DND-41 (cell line): ENCODE measurements around the gene GATA3.

Source experiments
- ATAC-seq: fragments of 200-7000 bp; cut with Tn5 transposase; 3 replicates; pipeline ENCODE4 v1.9.1; 2021; ENCODE audit warnings: low read depth; ENCODE audit not compliant: insufficient read depth
- DNase-seq: peaks from one replicate; pipeline ENCODE4 v3.0.0-alpha.2; 2020
- H2AFZ ChIP-seq: 2 replicates; pipeline ENCODE4 v1.6.0; 2012; ENCODE audit warnings: low read depth, low read length
- H3K27ac ChIP-seq: 2 replicates; pipeline ENCODE4 v1.5.1; 2012; ENCODE audit warnings: low read length, inconsistent platforms
- H3K27me3 ChIP-seq: fragments of 200-600 bp; sonication (generic); 2 replicates; pipeline ENCODE4 v1.6.0; 2012; ENCODE audit warnings: low read length, mild to moderate bottlenecking, inconsistent platforms; ENCODE audit not compliant: insufficient read depth, poor library complexity
- H3K36me3 ChIP-seq: 2 replicates; pipeline ENCODE4 v1.5.1; 2012; ENCODE audit warnings: low read length, inconsistent platforms; ENCODE audit not compliant: insufficient read depth
- H3K4me1 ChIP-seq: 2 replicates; pipeline ENCODE4 v1.5.1; 2012; ENCODE audit warnings: mild to moderate bottlenecking, low read length; ENCODE audit not compliant: insufficient read depth
- H3K4me2 ChIP-seq: 2 replicates; pipeline ENCODE4 v1.6.0; 2012; ENCODE audit warnings: mild to moderate bottlenecking, moderate library complexity, low read length, inconsistent platforms; ENCODE audit not compliant: insufficient read depth
- H3K4me3 ChIP-seq, 2 experiments: fragments of 200-600 bp in 1 of 2; shearing (Covaris generic) in 1 of 2; 2 replicates each; pipeline ENCODE4 v1.5.1; 2012 to 2016; ENCODE audit warnings: inconsistent platforms in 2 of 2, low read length in 2 of 2, mild to moderate bottlenecking in 2 of 2, low read depth in 1 of 2, moderate library complexity in 1 of 2
- H3K79me2 ChIP-seq: 2 replicates; pipeline ENCODE4 v1.6.0; 2012; ENCODE audit warnings: low read length, inconsistent platforms; ENCODE audit not compliant: insufficient read depth
- H3K9ac ChIP-seq: 2 replicates; pipeline ENCODE4 v1.6.0; 2012; ENCODE audit warnings: low read depth, mild to moderate bottlenecking, inconsistent platforms, low read length, moderate library complexity
- H3K9me3 ChIP-seq: 2 replicates; pipeline ENCODE4 v1.5.1; 2012; ENCODE audit warnings: low read length, moderate library complexity, mild to moderate bottlenecking, inconsistent platforms; ENCODE audit not compliant: insufficient read depth, severe bottlenecking
- H4K20me1 ChIP-seq: 2 replicates; pipeline ENCODE4 v1.6.0; 2012; ENCODE audit warnings: low read length; ENCODE audit not compliant: insufficient read depth
- CTCF ChIP-seq: IDR thresholded peaks from 2 replicates; pipeline ENCODE4 v1.5.1; 2012; ENCODE audit warnings: borderline replicate concordance, low read length, moderate library complexity, mild to moderate bottlenecking; ENCODE audit not compliant: poor library complexity, severe bottlenecking; ENCODE audit errors: extremely low read depth
- EZH2 ChIP-seq: IDR thresholded peaks from 3 replicates; pipeline ENCODE4 v1.6.1; 2012; ENCODE audit warnings: borderline replicate concordance, low read depth, mild to moderate bottlenecking, moderate library complexity, low read length, inconsistent platforms; ENCODE audit not compliant: severe bottlenecking

Gene GATA3

GRCh38 chr10:8096931-8097330 lies 42.4 kb downstream of the GATA3 start:
- Histone ChIP-seq H3K4me3 (no peak overlapping the region), H3K36me3 (no peaks in the 10 kb centered on the region), H3K4me1 (0 out of 2 replicates have a peak, but pooled peaks cover 5% of the 10 kb centered on the region), H2AFZ (no peak overlapping the region), H4K20me1 (no peaks in the 10 kb centered on the region), H3K9ac (no peak overlapping the region), H3K4me2 (no peak overlapping the region), H3K9me3 (no peaks in the 10 kb centered on the region), H3K27me3 (no peaks in the 10 kb centered on the region), H3K79me2 (no peaks in the 10 kb centered on the region), H3K27ac (no peak overlapping the region)
- ATAC-seq (no peak), DNase-seq (no peak)
- TF ChIP-seq CTCF (no peak), EZH2 (no peak)

- no peaks in the 10 kb centered on the region for H3K9me3 ChIP-seq
- H3K4me3 ChIP-seq = no peak overlapping the region
- TF ChIP-seq EZH2 (no peak), CTCF (no peak)
- H4K20me1 ChIP-seq = no peaks in the 10 kb centered on the region
- no peak for ATAC-seq
- H2AFZ ChIP-seq = no peak overlapping the region
- no peak overlapping the region for H3K4me2 ChIP-seq
- H3K36me3 ChIP-seq = no peaks in the 10 kb centered on the region
- H3K9ac ChIP-seq = no peak overlapping the region
- DNase-seq = no peak
- H3K4me1 ChIP-seq = 0 out of 2 replicates have a peak, but pooled peaks cover 5% of the 10 kb centered on the region
- H3K27ac ChIP-seq = no peak overlapping the region
- H3K79me2 ChIP-seq = no peaks in the 10 kb centered on the region
- no peaks in the 10 kb centered on the region for H3K27me3 ChIP-seq
Measured at GRCh38 chr10:8100366-8100765, 45.9 kb downstream of the GATA3 start.

GRCh38 chr10:8102708-8103401 lies 48.4 kb downstream of the GATA3 start:
- Histone ChIP-seq H4K20me1 (no peaks in the 10 kb centered on the region), H3K4me1 (no peaks in the 10 kb centered on the region), H3K27ac (no peak overlapping the region), H3K27me3 (no peaks in the 10 kb centered on the region), H3K9me3 (no peaks in the 10 kb centered on the region), H3K79me2 (no peaks in the 10 kb centered on the region), H3K9ac (no peak overlapping the region), H3K4me3 (no peak overlapping the region), H2AFZ (no peak overlapping the region), H3K4me2 (no peak overlapping the region), H3K36me3 (no peaks in the 10 kb centered on the region)
- TF ChIP-seq EZH2 (no peak), CTCF (no peak)
- ATAC-seq (no peak), DNase-seq (no peak)
